22Rv1 (cell line): ENCODE measurements around the gene DLEC1.

Source experiments
- H3K27ac ChIP-seq: fragments of 450-650 bp; 2 replicates; pipeline ENCODE4 v1.5.1; 2017
- ZFX ChIP-seq: fragments of 450-650 bp; IDR thresholded peaks from 2 replicates; pipeline ENCODE4 v1.6.1; 2017; ENCODE audit warnings: antibody characterized with exemption, borderline replicate concordance
- TF ChIP-seq, protein P1 (sequence below): fragments of 450-650 bp; IDR thresholded peaks from 2 replicates; pipeline ENCODE4 v1.5.1; 2017; ENCODE audit warnings: mild to moderate bottlenecking

Gene DLEC1

DNA sequence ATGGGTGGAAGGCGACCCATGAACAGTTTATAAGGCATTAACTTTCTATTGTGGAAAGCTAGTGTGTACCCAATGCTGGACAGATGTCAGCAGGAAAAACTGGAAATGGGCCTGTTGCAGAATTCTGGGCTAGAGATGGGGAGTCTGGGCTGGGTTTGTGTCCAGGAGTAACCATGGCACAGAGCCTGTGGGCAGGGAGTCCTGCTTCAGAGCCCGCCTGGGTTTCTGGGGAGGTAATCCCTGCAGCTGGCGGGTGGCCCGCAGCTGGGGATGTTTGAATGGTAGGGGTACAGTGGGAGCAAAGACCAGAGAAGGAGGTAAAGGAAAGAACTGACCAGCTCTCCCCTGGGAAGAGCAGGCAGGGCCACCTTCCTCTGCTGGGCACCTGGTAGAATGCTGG lies 72.2 kb downstream of the DLEC1 start:
- no peak for TF ChIP-seq ZFX
- TF ChIP-seq, protein P1, sequence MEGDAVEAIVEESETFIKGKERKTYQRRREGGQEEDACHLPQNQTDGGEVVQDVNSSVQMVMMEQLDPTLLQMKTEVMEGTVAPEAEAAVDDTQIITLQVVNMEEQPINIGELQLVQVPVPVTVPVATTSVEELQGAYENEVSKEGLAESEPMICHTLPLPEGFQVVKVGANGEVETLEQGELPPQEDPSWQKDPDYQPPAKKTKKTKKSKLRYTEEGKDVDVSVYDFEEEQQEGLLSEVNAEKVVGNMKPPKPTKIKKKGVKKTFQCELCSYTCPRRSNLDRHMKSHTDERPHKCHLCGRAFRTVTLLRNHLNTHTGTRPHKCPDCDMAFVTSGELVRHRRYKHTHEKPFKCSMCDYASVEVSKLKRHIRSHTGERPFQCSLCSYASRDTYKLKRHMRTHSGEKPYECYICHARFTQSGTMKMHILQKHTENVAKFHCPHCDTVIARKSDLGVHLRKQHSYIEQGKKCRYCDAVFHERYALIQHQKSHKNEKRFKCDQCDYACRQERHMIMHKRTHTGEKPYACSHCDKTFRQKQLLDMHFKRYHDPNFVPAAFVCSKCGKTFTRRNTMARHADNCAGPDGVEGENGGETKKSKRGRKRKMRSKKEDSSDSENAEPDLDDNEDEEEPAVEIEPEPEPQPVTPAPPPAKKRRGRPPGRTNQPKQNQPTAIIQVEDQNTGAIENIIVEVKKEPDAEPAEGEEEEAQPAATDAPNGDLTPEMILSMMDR = no peak
- no peak overlapping the region for H3K27ac ChIP-seq

DNA sequence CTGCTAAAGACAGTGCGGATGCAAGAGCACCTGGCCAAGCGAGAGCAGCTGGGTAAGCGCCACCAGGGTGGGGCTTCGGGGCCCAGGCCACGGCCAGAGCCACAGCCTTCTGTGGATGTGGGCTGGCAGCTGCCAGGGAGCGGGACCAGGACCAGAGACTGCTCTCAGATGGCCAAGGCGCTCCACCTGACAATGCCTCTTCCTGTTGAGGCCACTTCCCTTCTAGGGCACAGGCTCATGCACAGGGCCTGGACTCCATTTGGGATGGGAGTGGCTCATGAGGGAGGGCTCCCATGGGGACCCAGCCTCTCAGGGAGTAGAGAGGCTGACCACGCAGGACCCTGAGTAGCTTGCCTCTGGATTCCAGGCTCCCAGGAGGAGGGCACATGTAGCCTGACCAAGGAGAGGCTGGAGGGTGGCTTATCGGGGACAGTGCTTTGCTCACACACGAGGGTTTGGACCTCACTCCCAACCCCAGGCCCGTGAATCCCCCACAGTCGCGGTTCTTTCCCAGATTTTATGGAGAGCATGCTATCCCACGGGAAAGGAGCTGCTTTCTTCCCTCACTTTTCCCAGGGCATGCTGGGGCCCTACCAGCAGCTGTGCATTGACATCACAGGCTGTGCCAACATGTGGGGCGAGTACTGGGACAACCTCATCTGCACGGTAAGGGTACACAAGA lies 72.8 kb downstream of the DLEC1 start:
- H3K27ac ChIP-seq = no peak overlapping the region
- TF ChIP-seq, protein P1 = no peak
- TF ChIP-seq ZFX = no peak

DNA sequence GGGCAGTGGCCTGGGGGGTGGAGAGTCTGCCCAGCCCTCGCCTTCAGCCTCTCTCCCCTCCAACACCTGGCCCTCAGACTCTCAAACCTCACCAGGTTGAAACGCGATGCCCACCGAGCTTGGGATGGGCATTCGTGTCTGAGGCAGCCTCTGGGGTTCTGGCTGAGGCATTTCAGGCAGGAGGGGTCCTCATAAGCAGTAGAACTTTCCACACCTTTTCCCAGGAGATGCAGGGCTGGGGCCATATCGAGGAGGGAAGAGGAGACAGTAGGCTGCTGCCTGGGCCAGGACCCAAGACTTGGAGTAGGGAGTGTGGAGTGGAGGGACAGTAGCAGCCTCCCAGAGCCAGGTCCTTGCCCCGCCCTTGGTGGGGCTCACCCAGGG lies 73.4 kb downstream of the DLEC1 start:
- H3K27ac ChIP-seq = no peak overlapping the region
- TF ChIP-seq, protein P1 = no peak
- no peak for TF ChIP-seq ZFX

DNA sequence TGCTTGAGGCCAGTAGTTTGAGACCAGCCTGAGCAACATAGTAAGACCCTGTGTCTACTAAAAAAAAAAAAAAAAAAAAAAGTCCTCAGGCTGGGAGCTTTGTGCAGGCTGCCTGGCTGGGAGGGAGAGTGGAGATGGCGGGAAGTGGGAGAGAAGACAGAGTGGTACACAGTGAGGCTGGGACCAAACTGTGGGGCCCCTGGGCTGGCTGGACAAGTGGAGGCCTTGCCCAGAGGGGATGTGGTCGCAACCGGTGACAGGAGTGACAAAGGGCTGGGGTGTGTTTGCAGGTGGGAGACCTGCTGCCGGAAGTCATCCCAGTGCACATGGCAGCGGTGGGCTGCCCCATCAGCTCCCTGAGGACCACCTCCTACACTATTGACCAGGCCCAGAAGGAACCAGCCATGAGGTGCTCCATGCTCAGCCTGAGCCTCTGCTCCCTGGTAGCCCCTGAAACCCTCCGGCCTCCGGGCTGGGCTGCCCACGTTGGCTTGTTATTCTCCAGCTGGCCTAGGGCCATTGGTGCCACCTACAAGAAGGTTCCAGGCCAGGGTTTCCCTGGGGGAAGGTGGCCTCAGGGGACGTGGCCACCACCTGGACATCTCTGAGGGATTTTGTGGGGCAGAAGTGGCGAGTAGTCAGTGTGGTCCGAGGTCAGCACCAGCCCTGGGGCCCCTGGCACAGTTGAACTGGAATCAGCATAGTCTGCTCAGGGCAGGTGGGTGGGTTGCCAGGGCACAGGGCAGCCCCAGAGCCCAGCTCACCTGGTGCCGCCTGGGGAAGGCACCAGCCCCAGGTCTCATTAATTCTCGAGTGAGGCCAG lies 75.3 kb downstream of the DLEC1 start:
- no peak overlapping the region for H3K27ac ChIP-seq
- TF ChIP-seq, protein P1 = no peak
- no peak for TF ChIP-seq ZFX

DNA sequence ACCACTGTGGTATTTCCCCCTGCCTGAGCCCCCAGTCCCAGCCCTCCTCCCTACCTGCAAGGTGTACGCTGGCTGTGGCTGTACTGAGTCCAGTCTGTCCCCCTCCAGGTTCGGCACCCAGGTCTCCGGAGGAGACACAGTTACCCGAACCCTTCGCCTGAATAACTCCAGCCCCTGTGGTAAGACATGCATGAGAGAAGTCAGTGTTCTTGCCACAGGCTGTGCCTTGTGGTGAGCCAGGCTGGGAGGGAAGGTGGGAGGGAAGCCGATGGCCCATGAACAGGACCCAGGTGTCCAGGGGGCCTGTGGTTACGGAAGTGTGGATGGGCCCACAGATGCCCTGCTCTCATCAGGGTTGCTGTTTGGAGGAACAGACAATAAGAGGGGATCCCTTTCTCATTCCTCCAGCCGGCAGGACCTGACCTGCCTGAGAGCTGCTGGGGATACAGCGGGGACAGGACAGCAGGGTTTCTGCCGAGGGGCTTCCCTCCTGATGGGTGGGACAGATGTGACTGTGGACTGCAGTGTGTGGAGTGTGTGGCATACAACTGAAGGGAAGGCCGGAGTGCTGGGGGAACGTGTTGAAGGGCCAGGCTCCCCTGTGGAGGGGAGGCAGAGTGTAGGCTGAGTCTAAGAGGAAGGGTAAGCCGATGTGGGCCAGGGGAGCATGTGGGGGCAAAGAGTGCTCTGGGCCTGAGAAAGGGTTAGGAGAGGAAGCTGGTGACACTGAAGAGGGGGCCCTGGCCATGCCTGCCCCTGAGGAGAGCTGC lies 76.1 kb downstream of the DLEC1 start:
- TF ChIP-seq, protein P1 = no peak
- no peak for TF ChIP-seq ZFX
- H3K27ac ChIP-seq = no peak overlapping the region

DNA sequence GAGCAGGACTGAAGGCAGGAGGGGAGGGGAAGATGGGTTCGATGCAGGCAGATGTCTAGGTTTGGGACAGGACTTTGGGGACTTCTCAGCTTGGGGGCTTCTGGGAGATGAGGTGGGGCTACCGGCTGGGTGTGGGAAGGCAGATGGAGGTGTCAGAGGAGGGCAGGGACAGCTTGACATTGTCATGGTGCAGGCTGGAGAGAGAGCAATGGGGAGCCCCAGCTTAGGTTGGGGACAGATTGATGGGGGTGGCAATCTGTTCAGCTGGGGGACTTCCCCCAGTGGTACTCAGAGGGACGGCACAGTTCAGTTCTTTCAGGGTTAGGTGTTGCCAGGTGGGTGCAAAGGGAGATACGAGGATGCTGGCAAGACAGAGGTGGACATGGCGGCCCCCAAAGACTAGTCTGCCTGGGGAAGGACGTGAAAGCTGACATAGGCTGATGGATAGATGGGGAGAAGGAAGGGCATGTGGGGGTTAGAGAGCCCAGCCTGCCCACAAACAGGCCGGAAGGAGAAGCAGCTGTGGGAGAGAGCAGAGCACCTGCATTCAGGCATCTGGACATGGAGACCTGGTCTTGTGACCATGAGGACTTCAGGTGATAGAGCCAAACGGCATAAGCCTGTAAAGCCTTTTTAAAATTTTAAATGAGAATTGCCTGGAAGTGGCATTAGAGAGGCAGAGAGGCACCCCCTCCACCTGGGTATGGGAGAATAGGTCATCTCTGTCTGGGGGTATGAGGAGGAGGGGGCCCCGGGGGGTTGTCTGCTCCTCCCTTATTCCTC lies 76.8 kb downstream of the DLEC1 start:
- H3K27ac ChIP-seq = no peak overlapping the region
- no peak for TF ChIP-seq ZFX
- TF ChIP-seq, protein P1 = no peak
